GM18508 (cell line): Measurements from ENCODE around the gene RBL1.
"Not testable (repeated sequence)": the region's sequence is repeated elsewhere in the genome, so short reads cannot be mapped to it uniquely, and the experiment has no call there.

Experiments used
- ATAC-seq: cut with Tn5 transposase; IDR thresholded peaks from one replicate; pipeline ENCODE4 v1.9.1; 2021; ENCODE audit warnings: moderate number of reproducible peaks; ENCODE audit not compliant: insufficient read depth, unreplicated experiment

Gene RBL1, protein sequence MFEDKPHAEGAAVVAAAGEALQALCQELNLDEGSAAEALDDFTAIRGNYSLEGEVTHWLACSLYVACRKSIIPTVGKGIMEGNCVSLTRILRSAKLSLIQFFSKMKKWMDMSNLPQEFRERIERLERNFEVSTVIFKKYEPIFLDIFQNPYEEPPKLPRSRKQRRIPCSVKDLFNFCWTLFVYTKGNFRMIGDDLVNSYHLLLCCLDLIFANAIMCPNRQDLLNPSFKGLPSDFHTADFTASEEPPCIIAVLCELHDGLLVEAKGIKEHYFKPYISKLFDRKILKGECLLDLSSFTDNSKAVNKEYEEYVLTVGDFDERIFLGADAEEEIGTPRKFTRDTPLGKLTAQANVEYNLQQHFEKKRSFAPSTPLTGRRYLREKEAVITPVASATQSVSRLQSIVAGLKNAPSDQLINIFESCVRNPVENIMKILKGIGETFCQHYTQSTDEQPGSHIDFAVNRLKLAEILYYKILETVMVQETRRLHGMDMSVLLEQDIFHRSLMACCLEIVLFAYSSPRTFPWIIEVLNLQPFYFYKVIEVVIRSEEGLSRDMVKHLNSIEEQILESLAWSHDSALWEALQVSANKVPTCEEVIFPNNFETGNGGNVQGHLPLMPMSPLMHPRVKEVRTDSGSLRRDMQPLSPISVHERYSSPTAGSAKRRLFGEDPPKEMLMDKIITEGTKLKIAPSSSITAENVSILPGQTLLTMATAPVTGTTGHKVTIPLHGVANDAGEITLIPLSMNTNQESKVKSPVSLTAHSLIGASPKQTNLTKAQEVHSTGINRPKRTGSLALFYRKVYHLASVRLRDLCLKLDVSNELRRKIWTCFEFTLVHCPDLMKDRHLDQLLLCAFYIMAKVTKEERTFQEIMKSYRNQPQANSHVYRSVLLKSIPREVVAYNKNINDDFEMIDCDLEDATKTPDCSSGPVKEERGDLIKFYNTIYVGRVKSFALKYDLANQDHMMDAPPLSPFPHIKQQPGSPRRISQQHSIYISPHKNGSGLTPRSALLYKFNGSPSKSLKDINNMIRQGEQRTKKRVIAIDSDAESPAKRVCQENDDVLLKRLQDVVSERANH

DNA sequence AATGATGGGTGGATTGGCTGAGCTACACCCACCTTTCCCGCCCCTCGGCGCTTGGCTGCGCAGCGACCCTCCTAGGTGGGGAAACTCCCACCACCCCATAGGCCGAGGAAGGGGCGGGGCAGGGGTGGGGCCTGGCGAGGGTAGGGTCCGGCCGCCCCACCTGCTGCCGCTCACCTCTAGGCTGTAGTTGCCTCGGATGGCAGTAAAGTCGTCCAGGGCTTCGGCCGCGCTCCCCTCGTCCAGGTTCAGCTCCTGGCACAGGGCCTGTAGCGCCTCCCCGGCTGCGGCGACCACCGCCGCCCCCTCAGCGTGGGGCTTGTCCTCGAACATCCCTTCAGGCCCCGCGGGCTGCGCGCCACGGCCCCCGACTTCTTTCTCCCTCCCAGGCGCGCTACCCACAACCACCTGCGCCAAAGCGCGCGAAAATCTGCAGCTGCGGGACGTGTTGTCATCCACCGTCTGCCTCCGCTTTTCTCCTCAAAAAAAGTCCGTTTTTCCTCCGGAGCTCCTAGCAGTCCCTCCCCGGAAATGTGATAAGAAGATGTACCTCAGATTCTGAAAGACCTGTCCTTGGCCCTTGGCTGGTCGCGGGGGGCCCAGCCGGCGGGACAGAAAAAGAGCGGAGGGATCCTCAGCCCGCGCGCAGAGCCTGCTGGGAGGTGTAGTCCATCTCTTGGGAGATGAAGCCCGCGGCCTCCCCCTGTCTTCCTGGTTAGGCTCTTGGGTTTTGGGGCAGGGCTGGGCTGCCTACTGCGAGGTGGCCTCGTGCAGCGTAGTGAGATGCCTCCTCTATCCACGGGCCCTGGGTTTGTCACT lies at the start of gene RBL1:
TSS of gene RBL1 (minus strand) at position 399 of the 816 bp plus-strand sequence. CDS start at position 330, 69 bp downstream.
- no peak for ATAC-seq

DNA sequence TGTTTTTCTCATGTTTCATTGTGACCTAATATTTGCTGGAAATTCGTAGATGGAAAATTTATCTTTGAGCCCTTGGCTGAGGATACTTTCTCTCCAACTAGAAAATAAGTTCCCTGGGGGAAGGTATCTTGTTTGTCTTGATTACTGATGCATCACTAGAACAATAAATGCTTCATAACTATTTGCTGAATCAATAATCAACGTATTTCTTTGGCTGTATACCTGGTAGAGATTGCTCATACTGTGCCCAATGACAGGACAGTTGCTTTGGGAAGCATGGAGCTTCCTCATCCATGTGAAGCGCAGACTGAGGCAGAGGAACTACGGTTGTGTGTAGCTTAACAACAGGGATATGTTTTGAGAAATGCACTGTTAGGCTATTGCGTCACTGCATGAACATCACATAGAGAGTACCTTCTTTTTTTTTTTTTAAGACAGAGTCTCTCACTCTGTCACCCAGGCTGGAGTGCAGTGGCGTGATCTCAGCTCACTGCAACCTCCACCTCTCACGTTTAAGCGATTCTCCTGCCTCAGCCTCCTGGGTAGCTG lies 49.1 kb upstream of the RBL1 start:
- ATAC-seq: no peak

DNA sequence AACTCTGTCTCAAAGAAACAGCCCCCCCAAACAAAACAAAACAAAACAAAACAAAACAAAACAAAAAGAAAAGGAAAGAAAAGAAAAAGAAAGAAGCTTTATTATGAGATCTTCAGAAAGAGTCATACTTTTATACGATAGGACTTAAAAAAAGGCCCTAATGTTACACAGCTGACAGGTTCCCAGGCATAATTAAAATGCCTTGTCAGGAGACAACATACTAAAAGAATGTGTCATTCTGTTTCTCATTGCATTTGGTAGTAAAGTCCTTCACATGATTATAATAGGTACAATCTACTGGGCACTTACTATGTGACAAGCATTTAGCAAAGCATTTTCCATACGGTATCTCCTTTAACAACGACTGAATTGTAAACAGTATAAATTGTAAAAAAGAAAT lies 46.9 kb upstream of the RBL1 start:
- ATAC-seq: no peak

DNA sequence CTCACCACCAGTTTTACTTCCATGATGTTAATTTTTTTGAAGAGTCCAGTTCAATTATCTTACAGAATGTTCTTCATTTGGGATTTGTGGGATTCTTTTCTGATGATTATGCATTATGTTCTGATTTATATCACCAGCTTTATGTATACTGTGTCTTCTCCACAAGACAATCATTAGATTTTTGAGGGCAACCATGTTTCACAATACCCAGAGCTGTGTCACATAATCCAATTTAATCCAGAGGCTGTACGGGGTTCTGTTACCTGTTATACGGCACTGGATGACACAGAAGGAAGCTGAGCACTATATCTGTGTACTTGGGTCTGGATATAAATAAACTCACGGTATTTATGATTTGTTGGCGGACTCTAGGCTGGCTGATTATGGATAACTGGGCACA lies 41.8 kb upstream of the RBL1 start:
- no peak for ATAC-seq

DNA sequence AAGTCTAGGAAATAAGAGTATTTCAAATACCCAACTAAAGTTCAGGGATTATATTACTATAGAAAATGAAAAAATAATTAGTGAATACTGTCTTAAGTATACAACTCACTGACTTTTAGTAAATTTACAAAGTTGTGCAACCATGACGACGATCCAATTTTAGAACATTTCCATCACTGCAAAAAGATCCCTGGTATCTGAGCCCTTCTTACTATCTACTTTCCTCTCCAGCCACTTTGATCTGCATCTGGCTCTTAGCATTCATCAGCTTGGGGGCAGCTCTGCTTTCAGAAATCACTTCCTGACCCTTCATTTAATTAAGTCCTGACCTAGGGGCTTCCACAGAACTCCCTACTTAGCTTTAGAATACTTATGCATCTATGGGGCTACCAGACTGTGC lies 38.2 kb upstream of the RBL1 start:
- no peak for ATAC-seq

DNA sequence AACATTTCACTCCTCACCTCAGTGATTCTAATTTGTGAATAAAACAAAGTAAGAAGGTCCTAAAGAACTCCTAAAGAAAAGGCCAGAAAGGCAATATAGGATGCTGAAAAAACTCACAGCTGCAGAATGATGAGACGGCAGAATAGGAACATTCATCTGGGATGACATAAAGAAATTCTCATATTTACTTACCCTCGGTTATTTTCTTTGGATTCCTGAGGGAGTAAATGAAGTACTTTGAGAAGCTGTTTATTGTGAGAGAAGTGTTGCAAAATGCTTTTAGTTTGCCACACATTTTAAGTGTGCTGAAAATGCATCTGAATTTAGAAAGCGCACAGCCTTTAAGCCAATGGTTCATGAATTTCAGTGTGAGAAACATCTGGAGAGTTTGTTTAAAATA lies 35.7 kb upstream of the RBL1 start:
- ATAC-seq: no peak

DNA sequence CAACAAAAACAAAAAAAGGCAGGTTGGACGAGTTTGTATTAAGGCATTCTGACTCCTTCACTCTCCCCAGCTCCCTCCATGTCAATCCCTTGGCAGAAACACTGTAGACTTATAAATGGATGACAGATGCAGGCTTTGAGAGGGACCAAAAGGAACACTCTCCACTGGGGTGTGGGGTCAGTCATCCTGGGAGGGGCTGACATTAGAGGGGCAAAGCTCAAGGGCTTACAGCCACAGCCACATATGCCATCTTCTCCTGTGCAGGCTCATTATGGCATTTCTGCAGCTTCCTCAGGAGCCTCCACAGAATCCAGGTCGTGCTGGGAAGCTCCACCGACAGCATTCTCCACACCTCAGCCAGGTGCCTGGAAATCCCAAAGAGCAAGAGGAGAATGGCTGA lies 33.0 kb upstream of the RBL1 start:
- no peak for ATAC-seq

DNA sequence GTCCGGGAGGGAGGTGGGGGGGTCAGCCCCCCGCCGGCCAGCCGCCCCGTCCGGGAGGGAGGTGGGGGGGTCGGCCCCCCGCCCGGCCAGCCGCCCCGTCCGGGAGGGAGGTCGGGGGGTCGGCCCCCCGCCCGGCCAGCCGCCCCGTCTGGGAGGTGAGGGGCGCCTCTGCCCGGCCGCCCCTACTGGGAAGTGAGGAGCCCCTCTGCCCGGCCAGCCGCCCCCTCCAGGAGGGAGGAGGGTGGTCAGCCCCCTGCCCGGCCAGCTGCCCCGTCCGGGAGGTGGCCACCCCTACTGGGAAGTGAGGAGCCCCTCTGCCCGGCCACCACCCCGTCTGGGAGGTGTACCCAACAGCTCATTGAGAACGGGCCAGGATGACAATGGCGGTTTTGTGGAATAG lies 30.5 kb upstream of the RBL1 start:
- ATAC-seq: not testable (repeated sequence)

DNA sequence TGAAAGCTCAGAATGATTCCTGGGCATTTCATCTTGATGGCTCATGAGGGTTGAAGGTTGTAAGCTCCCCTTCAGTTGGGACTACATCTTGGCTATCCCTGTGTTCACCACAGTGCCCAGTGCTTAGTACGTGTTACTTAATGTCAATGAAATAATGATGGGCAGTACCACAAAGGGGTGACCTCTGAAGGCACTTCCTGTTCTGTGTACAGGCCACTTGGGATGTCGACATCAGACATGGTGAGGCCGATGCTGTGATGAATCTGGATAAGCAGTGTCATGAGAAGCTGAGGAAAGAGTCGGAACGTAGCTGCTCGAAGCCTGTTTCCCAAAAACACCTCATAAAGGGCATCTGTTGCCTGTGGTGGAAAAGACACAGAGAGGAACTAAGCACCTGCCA lies 27.6 kb upstream of the RBL1 start:
- no peak for ATAC-seq

DNA sequence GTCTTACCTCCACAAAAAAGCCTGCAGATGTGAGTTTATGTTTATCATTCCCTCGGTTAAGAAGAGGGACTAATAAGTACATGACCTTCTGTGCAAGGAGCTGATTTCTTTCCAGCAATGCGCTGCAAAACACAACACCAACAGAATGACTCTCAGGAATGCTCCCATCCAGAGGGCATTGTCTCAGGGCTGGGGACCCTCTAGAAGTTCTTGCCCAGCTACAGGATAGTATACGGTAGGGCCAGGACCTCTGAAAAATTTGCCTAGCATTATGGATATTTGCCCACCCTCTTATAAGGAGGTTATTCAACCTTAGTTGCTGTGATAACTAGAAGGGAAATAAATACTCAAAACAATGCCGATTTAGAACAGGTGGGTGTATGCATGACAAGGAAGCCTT lies 24.7 kb upstream of the RBL1 start:
- no peak for ATAC-seq

DNA sequence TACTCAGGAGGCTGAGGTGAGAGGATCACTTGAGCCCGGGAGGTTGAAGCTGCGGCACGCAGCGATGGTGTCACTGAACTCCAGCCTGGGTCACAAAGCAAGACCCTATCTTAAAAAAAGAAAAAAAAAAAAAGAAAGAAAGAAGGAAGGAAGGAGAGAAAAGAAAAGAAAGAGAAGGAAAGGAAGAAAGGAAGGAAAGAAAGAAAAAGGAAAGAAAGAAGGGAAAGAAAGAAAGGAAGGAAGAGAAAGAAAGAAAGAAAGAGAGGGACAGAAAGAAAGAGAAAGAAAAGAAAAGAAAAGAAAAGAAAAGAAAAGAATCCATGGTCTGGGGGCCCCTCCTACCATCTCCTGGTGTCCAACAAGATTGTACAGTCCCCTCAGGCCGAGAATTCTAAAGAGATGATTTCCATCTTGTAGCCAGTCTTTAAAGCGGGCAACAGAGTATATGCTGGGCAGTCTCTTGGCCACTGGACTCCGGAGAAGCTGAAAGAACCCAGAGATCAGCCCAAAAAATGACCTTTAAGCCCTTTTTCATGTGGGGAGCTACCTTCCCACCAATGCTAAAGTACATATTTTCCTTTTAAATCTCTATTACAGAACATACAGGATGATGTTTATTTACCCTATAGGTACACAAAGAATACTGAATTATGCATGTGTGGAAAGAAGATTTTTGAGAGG lies 23.7 kb upstream of the RBL1 start:
- ATAC-seq: no peak

DNA sequence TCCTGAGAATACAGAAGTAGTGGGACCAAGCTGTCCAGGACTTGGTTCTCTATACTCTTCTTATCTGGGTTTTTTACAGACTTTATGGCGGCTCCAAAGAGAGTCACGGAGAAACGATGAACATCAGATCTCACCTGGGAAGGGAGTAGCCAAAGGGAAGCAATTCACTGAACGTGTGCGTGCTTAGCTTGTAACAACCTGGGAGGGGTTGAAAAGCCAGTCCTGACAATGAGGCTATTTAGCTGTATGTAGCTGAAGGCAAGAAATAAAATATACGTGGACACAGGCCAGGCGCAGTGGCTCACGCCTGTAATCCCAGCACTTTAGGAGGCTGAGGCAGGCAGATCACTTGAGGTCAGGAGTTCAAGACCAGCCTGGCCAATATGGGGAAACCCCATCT lies 18.2 kb upstream of the RBL1 start:
- no peak for ATAC-seq

DNA sequence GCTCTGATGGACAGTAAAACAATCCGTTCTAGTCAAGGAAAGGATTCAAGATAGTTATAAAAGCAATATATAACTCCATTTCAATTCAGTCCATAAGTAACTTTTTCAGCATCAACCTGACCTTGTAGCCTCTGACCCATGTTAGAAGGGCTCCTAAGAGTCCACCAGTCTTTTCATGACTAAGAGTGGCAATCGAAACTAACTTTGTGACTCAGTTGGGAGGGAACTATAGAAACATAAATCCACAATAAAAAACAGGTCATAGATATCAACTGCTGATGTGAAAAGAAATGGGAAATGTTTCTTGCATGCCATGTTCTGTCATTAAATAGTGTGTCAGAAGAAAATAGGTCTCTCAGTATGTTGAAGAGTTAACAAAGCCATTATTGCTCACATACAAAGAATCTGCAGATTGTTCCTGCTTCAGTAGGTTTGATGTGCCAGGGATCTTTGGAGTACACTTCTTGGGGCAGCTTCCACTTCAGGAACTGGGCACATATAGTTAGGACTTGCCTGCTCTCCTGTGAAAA lies 16.2 kb upstream of the RBL1 start:
- ATAC-seq: no peak

DNA sequence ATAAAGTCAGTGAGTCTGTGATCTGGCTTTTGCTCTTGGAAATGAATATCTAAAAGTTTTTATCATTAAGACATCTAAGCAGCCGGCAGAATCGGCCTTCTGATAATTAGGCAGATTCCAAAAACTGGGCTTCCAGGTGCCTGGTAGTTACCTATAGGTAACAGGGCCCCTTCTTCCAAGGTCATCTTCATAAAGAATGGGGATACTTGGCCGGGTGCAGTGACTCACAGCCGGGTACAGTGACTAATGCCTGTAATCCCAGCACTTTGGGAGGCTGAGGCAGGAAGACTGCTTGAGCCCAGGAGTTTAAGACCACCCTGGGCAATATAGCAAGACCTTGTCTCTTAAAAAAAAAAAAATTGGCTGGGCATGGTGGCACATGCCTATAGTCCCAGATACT lies 12.9 kb upstream of the RBL1 start:
- ATAC-seq: no peak

DNA sequence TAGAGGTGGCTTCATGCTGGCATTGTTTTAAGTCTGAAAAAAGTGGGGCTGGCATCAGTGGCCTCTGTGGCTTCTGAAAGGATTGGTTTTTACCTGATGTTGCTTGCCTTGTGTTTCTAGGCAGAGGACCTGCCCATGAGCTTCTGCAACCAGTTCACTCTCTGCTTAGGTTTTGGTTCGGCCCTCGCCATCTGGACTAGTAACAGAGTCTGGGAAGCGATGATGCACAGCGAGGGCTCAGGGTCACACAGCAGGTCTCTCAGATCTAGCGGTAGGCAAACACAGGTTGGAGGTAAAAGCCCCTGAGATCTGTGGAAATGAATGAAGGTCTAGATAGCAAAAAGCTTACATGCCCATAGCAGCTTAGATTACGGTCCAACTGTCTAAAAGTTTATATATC lies 6.8 kb upstream of the RBL1 start:
- no peak for ATAC-seq

DNA sequence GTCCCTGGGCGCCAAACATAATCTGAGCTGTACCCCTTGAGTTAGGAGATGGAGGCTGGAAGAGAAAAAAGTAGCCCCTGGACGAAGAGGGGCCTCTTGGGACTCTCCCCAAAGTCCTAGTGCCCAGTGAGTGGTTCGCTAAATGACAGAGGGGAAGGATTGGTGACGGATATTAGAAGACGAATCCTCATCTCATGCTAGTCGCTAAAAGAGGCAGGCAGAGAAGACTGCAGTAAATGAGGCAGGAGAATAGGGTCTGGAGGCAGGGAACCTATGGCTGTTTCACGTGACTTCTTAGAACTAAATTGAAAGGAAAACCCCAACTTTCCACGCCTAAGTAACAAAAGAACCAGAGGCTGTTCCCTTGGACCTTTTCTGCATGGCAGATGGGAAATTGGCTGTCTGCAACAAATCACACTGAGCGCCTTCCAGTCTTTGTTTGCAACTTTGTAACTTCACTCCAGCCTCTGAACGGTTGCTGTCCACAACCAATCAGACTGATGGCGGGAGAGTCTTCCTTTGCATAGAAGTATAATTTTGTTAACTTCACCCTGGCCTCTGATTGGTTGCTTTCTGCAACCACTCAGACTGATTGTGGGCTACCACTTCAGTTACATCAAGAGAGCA lies 731 bp upstream of the RBL1 start:
- ATAC-seq: no peak

DNA sequence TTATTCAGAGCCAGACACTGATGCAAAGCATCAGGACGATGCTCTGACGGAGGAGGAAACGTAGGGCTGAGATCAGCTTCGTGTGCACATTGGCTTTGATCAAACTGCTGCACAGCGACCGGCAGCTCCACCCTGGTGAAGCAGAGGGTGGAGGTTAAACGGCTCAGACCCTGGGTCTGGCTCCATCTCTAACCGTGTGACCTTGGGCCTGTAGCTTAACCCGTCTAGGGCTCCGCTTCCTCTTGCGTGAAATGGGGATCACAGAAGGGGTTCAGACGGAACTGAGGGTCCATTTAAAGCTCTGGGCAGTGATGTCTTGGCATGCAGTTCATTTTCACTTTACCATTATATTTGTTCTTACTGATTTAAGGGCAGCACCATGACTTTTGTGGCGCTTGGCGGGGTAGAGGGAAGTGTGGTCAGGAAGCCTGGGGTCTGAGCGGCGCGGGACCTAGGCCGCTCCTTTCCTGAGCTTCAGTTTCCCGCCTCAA lies 644 bp downstream of the RBL1 start:
- ATAC-seq: no peak

DNA sequence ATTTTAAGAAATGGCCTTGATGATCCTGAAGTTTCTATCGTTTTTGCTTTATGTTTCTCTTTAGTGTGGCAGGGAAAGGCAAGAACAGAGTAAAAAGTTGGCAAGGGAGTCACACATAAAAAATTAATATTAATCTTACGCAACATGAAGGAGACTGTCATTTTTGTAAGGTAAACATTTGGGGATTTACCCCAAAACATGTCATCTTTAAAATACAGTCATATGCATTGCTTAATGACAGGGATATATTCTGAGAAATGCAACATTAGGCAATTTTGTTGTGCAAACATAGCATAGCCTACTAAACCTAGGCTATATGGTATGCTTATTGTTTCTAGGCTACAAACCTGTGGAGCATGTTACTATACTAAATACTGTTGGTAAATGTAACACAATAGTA lies 5.4 kb downstream of the RBL1 start:
- no peak for ATAC-seq
